Body of pancreas (tissue), 4 donors: ENCODE data around the gene MYO1B.

Experiments
- POLR2A ChIP-seq, 3 donors: fragments of 450-650 bp; IDR thresholded peaks; one replicate each; pipeline ENCODE4 v1.6.1; 2016; ENCODE audit warnings: antibody characterized with exemption in 3 of 3, mild to moderate bottlenecking in 2 of 3
- TF ChIP-seq, protein P1 (sequence below), 7 experiments: fragments of 450-650 bp in 4 of 7; fragments of 200-600 bp in 3 of 7; sonication (generic) in 3 of 7; IDR thresholded peaks; one replicate each; pipeline ENCODE4 v1.5.1; 2016 to 2019; ENCODE audit warnings: antibody characterized with exemption in 7 of 7

DNA sequence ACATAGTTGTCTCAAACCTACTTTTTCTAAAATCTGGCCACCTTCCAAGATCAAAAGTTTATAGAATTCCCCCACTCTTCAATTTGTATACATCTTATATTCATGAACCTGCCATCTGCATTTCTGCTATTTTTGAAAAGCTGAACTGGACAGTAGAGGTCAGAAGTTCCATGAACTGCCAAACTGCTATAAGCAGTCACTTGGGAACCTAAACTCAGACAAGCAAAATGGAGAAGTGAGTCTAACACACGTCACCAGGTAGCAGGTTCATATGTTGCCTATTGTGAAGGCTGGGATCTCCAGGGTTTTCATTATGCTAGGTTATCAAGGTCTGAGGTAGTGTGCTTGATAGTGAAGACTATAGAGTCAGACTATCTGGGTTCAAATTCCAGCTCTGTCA is 2.0 kb upstream of the MYO1B start:
- TF ChIP-seq, protein P1, sequence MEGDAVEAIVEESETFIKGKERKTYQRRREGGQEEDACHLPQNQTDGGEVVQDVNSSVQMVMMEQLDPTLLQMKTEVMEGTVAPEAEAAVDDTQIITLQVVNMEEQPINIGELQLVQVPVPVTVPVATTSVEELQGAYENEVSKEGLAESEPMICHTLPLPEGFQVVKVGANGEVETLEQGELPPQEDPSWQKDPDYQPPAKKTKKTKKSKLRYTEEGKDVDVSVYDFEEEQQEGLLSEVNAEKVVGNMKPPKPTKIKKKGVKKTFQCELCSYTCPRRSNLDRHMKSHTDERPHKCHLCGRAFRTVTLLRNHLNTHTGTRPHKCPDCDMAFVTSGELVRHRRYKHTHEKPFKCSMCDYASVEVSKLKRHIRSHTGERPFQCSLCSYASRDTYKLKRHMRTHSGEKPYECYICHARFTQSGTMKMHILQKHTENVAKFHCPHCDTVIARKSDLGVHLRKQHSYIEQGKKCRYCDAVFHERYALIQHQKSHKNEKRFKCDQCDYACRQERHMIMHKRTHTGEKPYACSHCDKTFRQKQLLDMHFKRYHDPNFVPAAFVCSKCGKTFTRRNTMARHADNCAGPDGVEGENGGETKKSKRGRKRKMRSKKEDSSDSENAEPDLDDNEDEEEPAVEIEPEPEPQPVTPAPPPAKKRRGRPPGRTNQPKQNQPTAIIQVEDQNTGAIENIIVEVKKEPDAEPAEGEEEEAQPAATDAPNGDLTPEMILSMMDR (IDR thresholded peaks at IDR 0.05) = no peak
- no peak for TF ChIP-seq POLR2A (IDR thresholded peaks at IDR 0.05)
